ENCODE measurements around the gene UBR3. TPM values are rescaled to one million over a fixed set of nuclear protein-coding genes. Genes with fewer than 3 reads are reported as not detected.

Gene UBR3
- total and polyA plus RNA-seq, 2 experiments from 2014 or later: 10.7 to 28.0 TPM

GRCh38 chr2:169997140-169997887 lies 170.1 kb downstream of the UBR3 start:
- Mint-ChIP-seq H3K4me1 (no peaks in the 10 kb centered on the region), H3K27me3 (ENCODE audit: insufficient read depth, low read depth, poor library complexity) (no peaks in the 10 kb centered on the region), H3K4me3 (no peak overlapping the region), H3K27ac (no peak overlapping the region), H3K36me3 (ENCODE audit: low read depth) (peaks cover 40% of the 10 kb centered on the region), H3K9me3 (peaks cover 23% of the 10 kb centered on the region)
- TF ChIP-seq POLR2AphosphoS5 (IDR thresholded peaks at IDR 0.05; ENCODE audit: low read depth) (no peak), CTCF (conservative IDR thresholded peaks at IDR 0.05; ENCODE audit: low read depth in 2 of 2) (no peak), EZH2phosphoT487 (IDR thresholded peaks at IDR 0.05; ENCODE audit: unreplicated experiment) (no peak), EZH2 (IDR thresholded peaks at IDR 0.05; ENCODE audit: low read depth, unreplicated experiment) (no peak), ZNF114 (CRISPR knock-in tag; IDR thresholded peaks at IDR 0.05) (no peak), CREB1 (CRISPR knock-in tag; IDR thresholded peaks at IDR 0.05; ENCODE audit: low read depth) (no peak), STAT1 (IDR thresholded peaks at IDR 0.05; ENCODE audit: unreplicated experiment) (no peak), ETS1 (IDR thresholded peaks at IDR 0.05) (no peak), ZNF331 (CRISPR knock-in tag; IDR thresholded peaks at IDR 0.05; ENCODE audit: low read depth) (no peak), JUNB (IDR thresholded peaks at IDR 0.05; ENCODE audit: unreplicated experiment) (no peak), NANOG (IDR thresholded peaks at IDR 0.05; ENCODE audit: borderline replicate concordance) (no peak)
- TF ChIP-seq, protein P1, sequence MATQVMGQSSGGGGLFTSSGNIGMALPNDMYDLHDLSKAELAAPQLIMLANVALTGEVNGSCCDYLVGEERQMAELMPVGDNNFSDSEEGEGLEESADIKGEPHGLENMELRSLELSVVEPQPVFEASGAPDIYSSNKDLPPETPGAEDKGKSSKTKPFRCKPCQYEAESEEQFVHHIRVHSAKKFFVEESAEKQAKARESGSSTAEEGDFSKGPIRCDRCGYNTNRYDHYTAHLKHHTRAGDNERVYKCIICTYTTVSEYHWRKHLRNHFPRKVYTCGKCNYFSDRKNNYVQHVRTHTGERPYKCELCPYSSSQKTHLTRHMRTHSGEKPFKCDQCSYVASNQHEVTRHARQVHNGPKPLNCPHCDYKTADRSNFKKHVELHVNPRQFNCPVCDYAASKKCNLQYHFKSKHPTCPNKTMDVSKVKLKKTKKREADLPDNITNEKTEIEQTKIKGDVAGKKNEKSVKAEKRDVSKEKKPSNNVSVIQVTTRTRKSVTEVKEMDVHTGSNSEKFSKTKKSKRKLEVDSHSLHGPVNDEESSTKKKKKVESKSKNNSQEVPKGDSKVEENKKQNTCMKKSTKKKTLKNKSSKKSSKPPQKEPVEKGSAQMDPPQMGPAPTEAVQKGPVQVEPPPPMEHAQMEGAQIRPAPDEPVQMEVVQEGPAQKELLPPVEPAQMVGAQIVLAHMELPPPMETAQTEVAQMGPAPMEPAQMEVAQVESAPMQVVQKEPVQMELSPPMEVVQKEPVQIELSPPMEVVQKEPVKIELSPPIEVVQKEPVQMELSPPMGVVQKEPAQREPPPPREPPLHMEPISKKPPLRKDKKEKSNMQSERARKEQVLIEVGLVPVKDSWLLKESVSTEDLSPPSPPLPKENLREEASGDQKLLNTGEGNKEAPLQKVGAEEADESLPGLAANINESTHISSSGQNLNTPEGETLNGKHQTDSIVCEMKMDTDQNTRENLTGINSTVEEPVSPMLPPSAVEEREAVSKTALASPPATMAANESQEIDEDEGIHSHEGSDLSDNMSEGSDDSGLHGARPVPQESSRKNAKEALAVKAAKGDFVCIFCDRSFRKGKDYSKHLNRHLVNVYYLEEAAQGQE (IDR thresholded peaks at IDR 0.05; ENCODE audit: unreplicated experiment): no peak
- TF ChIP-seq, protein P2, sequence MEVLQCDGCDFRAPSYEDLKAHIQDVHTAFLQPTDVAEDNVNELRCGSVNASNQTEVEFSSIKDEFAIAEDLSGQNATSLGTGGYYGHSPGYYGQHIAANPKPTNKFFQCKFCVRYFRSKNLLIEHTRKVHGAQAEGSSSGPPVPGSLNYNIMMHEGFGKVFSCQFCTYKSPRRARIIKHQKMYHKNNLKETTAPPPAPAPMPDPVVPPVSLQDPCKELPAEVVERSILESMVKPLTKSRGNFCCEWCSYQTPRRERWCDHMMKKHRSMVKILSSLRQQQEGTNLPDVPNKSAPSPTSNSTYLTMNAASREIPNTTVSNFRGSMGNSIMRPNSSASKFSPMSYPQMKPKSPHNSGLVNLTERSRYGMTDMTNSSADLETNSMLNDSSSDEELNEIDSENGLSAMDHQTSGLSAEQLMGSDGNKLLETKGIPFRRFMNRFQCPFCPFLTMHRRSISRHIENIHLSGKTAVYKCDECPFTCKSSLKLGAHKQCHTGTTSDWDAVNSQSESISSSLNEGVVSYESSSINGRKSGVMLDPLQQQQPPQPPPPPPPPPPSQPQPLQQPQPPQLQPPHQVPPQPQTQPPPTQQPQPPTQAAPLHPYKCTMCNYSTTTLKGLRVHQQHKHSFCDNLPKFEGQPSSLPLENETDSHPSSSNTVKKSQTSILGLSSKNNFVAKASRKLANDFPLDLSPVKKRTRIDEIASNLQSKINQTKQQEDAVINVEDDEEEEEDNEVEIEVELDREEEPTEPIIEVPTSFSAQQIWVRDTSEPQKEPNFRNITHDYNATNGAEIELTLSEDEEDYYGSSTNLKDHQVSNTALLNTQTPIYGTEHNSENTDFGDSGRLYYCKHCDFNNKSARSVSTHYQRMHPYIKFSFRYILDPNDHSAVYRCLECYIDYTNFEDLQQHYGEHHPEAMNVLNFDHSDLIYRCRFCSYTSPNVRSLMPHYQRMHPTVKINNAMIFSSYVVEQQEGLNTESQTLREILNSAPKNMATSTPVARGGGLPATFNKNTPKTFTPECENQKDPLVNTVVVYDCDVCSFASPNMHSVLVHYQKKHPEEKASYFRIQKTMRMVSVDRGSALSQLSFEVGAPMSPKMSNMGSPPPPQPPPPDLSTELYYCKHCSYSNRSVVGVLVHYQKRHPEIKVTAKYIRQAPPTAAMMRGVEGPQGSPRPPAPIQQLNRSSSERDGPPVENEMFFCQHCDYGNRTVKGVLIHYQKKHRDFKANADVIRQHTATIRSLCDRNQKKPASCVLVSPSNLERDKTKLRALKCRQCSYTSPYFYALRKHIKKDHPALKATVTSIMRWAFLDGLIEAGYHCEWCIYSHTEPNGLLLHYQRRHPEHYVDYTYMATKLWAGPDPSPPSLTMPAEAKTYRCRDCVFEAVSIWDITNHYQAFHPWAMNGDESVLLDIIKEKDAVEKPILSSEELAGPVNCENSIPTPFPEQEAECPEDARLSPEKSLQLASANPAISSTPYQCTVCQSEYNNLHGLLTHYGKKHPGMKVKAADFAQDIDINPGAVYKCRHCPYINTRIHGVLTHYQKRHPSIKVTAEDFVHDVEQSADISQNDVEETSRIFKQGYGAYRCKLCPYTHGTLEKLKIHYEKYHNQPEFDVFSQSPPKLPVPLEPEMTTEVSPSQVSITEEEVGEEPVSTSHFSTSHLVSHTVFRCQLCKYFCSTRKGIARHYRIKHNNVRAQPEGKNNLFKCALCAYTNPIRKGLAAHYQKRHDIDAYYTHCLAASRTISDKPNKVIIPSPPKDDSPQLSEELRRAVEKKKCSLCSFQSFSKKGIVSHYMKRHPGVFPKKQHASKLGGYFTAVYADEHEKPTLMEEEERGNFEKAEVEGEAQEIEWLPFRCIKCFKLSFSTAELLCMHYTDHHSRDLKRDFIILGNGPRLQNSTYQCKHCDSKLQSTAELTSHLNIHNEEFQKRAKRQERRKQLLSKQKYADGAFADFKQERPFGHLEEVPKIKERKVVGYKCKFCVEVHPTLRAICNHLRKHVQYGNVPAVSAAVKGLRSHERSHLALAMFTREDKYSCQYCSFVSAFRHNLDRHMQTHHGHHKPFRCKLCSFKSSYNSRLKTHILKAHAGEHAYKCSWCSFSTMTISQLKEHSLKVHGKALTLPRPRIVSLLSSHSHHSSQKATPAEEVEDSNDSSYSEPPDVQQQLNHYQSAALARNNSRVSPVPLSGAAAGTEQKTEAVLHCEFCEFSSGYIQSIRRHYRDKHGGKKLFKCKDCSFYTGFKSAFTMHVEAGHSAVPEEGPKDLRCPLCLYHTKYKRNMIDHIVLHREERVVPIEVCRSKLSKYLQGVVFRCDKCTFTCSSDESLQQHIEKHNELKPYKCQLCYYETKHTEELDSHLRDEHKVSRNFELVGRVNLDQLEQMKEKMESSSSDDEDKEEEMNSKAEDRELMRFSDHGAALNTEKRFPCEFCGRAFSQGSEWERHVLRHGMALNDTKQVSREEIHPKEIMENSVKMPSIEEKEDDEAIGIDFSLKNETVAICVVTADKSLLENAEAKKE (CRISPR knock-in tag; IDR thresholded peaks at IDR 0.05): no peak
- DNase-seq (ENCODE audit: low spot score) (peak; percentile 17), ATAC-seq (no peak)
- H3K79me2 ChIP-seq (replicated peaks; ENCODE audit: insufficient read depth): no peaks in the 10 kb centered on the region
- no peak overlapping the region for H3K4me2 ChIP-seq
- no peak overlapping the region for H3K27ac ChIP-seq (ENCODE audit: low read depth)
- H3K4me1 ChIP-seq (ENCODE audit: insufficient read depth): 0 out of 2 replicates have a peak, but pooled peaks cover 4% of the 10 kb centered on the region
- H4K20me1 ChIP-seq (replicated peaks; ENCODE audit: insufficient read depth): no peaks in the 10 kb centered on the region
- no peaks in the 10 kb centered on the region for H3F3A ChIP-seq (replicated peaks; ENCODE audit: low read depth)
- H3K36me3 ChIP-seq (ENCODE audit: insufficient read depth): peaks cover 14% of the 10 kb centered on the region; the same call in 1 of the 2 replicates
- H3K9me2 ChIP-seq (ENCODE audit: insufficient read depth): no peaks in the 10 kb centered on the region
- H3K27me3 ChIP-seq (ENCODE audit: insufficient read depth): no peaks in the 10 kb centered on the region
- no peak overlapping the region for H3K4me3 ChIP-seq
- H2AFZ ChIP-seq: no peak overlapping the region

Measured in GM23338 (cell line).